Aorta (tissue), 5 donors: ENCODE data around the gene GGN. TPM values are rescaled to one million over a fixed set of nuclear protein-coding genes. Genes with fewer than 3 reads are reported as not detected.

Experiments used
- ATAC-seq: fragments of 200-7000 bp; cut with Tn5 transposase; one replicate; pipeline ENCODE4 v1.9.1; 2022; ENCODE audit warnings: moderate library complexity; ENCODE audit not compliant: low FRiP score
- DNase-seq, 2 donors: peaks; one replicate each; pipeline ENCODE4 v3.0.0-alpha.2; 2020
- H3K27ac ChIP-seq, 2 donors: one replicate each; pipeline ENCODE4 v1.5.1; 2013; ENCODE audit warnings: low read length in 2 of 2, mild to moderate bottlenecking in 2 of 2, moderate library complexity in 2 of 2, control low read depth in 1 of 2, inconsistent platforms in 1 of 2, low read depth in 1 of 2
- H3K27me3 ChIP-seq, 2 donors: one replicate each; pipeline ENCODE4 v1.6.1; 2013; ENCODE audit warnings: control low read depth in 1 of 2, low read length in 1 of 2, mild to moderate bottlenecking in 1 of 2, moderate library complexity in 1 of 2; ENCODE audit not compliant: insufficient read depth in 2 of 2, control insufficient read depth in 1 of 2
- H3K36me3 ChIP-seq, 2 donors: one replicate each; pipeline ENCODE4 v1.6.1; 2013; ENCODE audit warnings: control low read depth in 1 of 2, low read length in 1 of 2, mild to moderate bottlenecking in 1 of 2; ENCODE audit not compliant: insufficient read depth in 2 of 2, control insufficient read depth in 1 of 2
- H3K4me1 ChIP-seq, 2 donors: one replicate each; pipeline ENCODE4 v1.6.1; 2013; ENCODE audit warnings: low read length in 2 of 2, control low read depth in 1 of 2, mild to moderate bottlenecking in 1 of 2, moderate library complexity in 1 of 2; ENCODE audit not compliant: insufficient read depth in 2 of 2, control insufficient read depth in 1 of 2
- H3K4me3 ChIP-seq, 2 donors: one replicate each; pipeline ENCODE4 v1.5.1; 2013; ENCODE audit warnings: low read length in 2 of 2, control low read depth in 1 of 2, mild to moderate bottlenecking in 1 of 2
- H3K9me3 ChIP-seq: one replicate; pipeline ENCODE4 v1.6.1; 2013; ENCODE audit warnings: mild to moderate bottlenecking, low read length; ENCODE audit not compliant: control insufficient read depth
- WGBS, 2 donors: extraction: QIAGEN DNeasy Blood & Tissue Kit; methylation state at CpG; one replicate each; pipeline ENCODE4 v1.1.7; 2013; 5-methylcytosine and 5-hydroxymethylcytosine counted together
- intact Hi-C, 2 donors: fragments of 100-400 bp; cut with DNase I; formaldehyde crosslinking; loops; one replicate each; pipeline versions ENCODE4 v1.14.2 to v1.15.0; 2022
- polyA plus RNA-seq, 2 donors: library from polyadenylated mRNA; stranded (reverse); fragments of 200-250 nt; gene quantifications; one replicate each; pipeline ENCODE4 v1.2.3, GENCODE V29; 2013
- total RNA-seq, 2 donors: library from RNA; stranded (reverse); fragmentation: NEBNext Ultra II Directional; extraction: Animal tissue kit (Norgen Biotek cat#: 25700); gene quantifications; one replicate each; pipeline ENCODE4 v1.2.1, GENCODE V29; 2021
- donor health status: healthy with polysubstance abuse.
- donor health status: Bipolar disorder and iron deficiency.
- donor health status: DM: no; HTN: no; CAD: no.
- donor health status: DM: no; HTN: no; CAD: no.
- donor health status: DM: yes; HTN: yes; CAD: no.

Gene GGN
- total and polyA plus RNA-seq, 4 donors: 0.50 to 6.9 (median 4.0) TPM

DNA sequence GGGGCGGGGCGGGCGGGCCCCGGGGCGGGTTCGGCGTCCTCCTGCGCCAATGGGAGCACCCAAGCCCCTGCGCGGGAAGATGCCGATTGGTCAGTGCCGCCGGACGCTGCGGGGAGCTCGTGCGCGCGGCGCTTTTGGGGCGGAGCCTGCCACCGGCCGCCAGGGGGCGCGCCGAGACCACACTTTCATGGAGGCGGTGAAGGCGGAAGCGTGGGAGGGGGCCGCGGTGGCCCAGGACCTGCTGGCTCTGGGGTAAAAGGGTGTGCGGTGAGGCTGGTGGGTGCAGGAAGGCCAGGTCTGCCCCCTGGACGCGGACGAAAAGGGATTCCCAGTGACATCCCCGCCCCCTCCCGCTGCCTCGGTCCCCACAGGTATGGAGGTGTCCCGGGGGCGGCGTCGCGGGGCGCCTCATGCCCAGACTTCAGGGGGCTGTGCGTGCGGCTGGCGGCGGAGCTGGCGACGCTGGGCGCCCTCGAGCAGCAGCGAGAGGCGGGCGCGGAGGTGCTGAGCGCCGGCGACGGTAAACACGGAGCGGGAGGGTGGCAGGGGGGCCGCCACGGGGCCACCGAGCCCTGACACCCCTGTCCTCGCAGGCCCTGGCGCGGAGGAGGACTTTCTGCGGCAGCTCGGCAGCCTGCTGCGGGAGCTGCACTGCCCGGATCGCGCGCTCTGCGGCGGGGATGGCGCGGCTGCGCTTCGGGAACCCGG, 15.3 kb upstream of the GGN start, which contains the start of gene FAM98C:
FAM98C (plus strand) TSS at position 127 of the 708 bp plus-strand sequence; CDS start at position 188, 61 bp downstream.
- intact Hi-C loops: loop anchor here (5.0 to 10.0 kb wide), 2 partner anchors 229 to 482 kb away; no protein-coding TSS in a partner anchor
- WGBS, 2 donors: 0 to 1% methylated on average over 64 to 82 of the region's 82 CpGs
- Histone ChIP-seq H3K36me3 (no peaks in the 10 kb centered on the region), H3K9me3 (no peaks in the 10 kb centered on the region), H3K27me3 (no peaks in the 10 kb centered on the region), H3K27ac (peak within 1 kb of the TSS in 1 of 2 donors; percentile 37), H3K4me3 (peak within 1 kb of the TSS; percentile 71 to 76), H3K4me1 (no peaks in the 10 kb centered on the region)
- peak; percentile 99 for ATAC-seq
- peak; percentile 98 to 99 for DNase-seq

- Histone ChIP-seq H3K27me3 (no peaks in the 10 kb centered on the region), H3K4me1 (no peaks in the 10 kb centered on the region), H3K9me3 (no peaks in the 10 kb centered on the region), H3K4me3 (no peak overlapping the region), H3K36me3 (no peaks in the 10 kb centered on the region), H3K27ac (no peak overlapping the region)
- DNase-seq: no peak
- intact Hi-C loops: loop anchor here (5.0 to 10.0 kb wide), 2 partner anchors 230 to 482 kb away; no protein-coding TSS in a partner anchor
- whole genome bisulfite sequencing, 2 donors: 3 to 4% methylated on average over 17 to 18 of the region's 18 CpGs
- no peak for ATAC-seq
Observed at GRCh38 chr19:38402623-38402966, 14.8 kb upstream of the GGN start.

- intact Hi-C loops: loop anchor here (5.0 to 10.0 kb wide), 2 partner anchors 231 to 484 kb away; no protein-coding TSS in a partner anchor
- no peak overlapping the region for H3K4me3 ChIP-seq
- H3K27me3 ChIP-seq: no peaks in the 10 kb centered on the region
- H3K4me1 ChIP-seq: no peaks in the 10 kb centered on the region
- no peak overlapping the region for H3K27ac ChIP-seq
- DNase-seq (no peak), ATAC-seq (no peak)
- H3K9me3 ChIP-seq: no peaks in the 10 kb centered on the region
- WGBS, 2 donors: 70 to 72% methylated on average over 3 of the region's 3 CpGs
- H3K36me3 ChIP-seq: no peaks in the 10 kb centered on the region
Observed at GRCh38 chr19:38401148-38401547, 13.3 kb upstream of the GGN start.

- Histone ChIP-seq H3K27me3 (no peaks in the 10 kb centered on the region), H3K4me3 (no peak overlapping the region), H3K4me1 (no peaks in the 10 kb centered on the region), H3K9me3 (no peaks in the 10 kb centered on the region), H3K36me3 (no peaks in the 10 kb centered on the region), H3K27ac (no peak overlapping the region)
- 56 to 58% methylated on average over 5 of the region's 5 CpGs for WGBS, 2 donors
- DNase-seq (peak in 1 of 2 donors; percentile 48), ATAC-seq (no peak)
- intact Hi-C loops: loop anchor here (5.0 to 10.0 kb wide), 2 partner anchors 232 to 484 kb away; no protein-coding TSS in a partner anchor
Observed at GRCh38 chr19:38400361-38400760, 12.5 kb upstream of the GGN start.

GRCh38 chr19:38399537-38399936, 11.7 kb upstream of the GGN start:
- DNase-seq: no peak
- Histone ChIP-seq H3K27me3 (no peaks in the 10 kb centered on the region), H3K4me3 (no peak overlapping the region), H3K27ac (no peak overlapping the region), H3K9me3 (no peaks in the 10 kb centered on the region), H3K4me1 (no peaks in the 10 kb centered on the region), H3K36me3 (no peaks in the 10 kb centered on the region)
- 31 to 60% methylated on average over 1 of the region's 1 CpG for WGBS, 2 donors
- no peak for ATAC-seq
- intact Hi-C loops: loop anchor here in 1 of 2 donors (10.0 kb wide), 1 partner anchor 335 kb away; no protein-coding TSS in a partner anchor

GRCh38 chr19:38399081-38399480, 11.2 kb upstream of the GGN start:
- Histone ChIP-seq H3K4me1 (no peaks in the 10 kb centered on the region), H3K27me3 (no peaks in the 10 kb centered on the region), H3K36me3 (no peaks in the 10 kb centered on the region), H3K27ac (no peak overlapping the region), H3K9me3 (no peaks in the 10 kb centered on the region), H3K4me3 (no peak overlapping the region)
- peak in 1 of 2 donors; percentile 55 for DNase-seq
- 51 to 63% methylated on average over 9 of the region's 9 CpGs for WGBS, 2 donors
- ATAC-seq: no peak
- intact Hi-C loops: loop anchor here in 1 of 2 donors (10.0 kb wide), 1 partner anchor 336 kb away; no protein-coding TSS in a partner anchor

DNA sequence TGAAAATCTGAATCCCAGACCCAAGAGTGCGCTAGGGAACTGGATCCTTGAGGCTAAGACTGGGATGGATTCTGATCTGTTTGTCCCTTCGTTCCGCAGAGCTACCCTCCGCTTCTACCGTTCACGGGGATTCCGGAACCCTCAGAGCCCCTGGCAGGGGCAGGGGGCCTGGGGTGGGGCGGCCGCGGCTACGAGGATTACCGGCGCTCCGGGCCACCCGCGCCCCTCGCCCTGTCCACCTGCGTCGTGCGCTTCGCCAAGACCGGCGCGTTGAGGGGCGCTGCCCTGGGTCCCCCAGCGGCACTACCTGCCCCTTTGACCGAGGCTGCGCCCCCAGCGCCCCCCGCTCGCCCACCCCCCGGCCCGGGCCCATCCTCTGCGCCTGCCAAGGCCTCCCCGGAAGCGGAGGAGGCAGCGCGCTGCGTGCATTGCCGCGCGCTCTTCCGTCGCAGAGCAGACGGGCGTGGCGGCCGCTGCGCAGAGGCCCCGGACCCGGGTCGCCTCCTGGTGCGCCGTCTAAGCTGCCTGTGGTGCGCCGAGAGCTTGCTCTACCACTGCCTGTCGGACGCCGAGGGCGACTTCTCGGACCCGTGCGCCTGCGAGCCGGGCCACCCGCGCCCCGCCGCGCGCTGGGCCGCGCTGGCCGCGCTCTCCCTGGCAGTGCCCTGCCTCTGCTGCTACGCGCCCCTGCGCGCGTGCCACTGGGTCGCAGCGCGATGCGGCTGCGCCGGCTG, 7.7 kb upstream of the GGN start:
- H3K27ac ChIP-seq: no peak overlapping the region
- intact Hi-C loops: loop anchor here in 1 of 2 donors (10.0 kb wide), 1 partner anchor 339 kb away; no protein-coding TSS in a partner anchor
- no peaks in the 10 kb centered on the region for H3K4me1 ChIP-seq
- WGBS, 2 donors: 20 to 22% methylated on average over 57 to 86 of the region's 86 CpGs
- no peaks in the 10 kb centered on the region for H3K27me3 ChIP-seq
- H3K9me3 ChIP-seq: no peaks in the 10 kb centered on the region
- ATAC-seq (no peak), DNase-seq (no peak)
- H3K4me3 ChIP-seq: no peak overlapping the region
- no peaks in the 10 kb centered on the region for H3K36me3 ChIP-seq

- Histone ChIP-seq H3K4me1 (no peaks in the 10 kb centered on the region), H3K4me3 (no peak overlapping the region), H3K27me3 (no peaks in the 10 kb centered on the region), H3K36me3 (no peaks in the 10 kb centered on the region), H3K9me3 (no peaks in the 10 kb centered on the region), H3K27ac (no peak overlapping the region)
- intact Hi-C loops: loop anchor here in 1 of 2 donors (10.0 kb wide), 1 partner anchor 340 kb away; no protein-coding TSS in a partner anchor
- 20 to 23% methylated on average over 30 of the region's 30 CpGs for WGBS, 2 donors
- ATAC-seq (no peak), DNase-seq (no peak)
Observed at GRCh38 chr19:38394488-38394887, 6.7 kb upstream of the GGN start.
